GM23338 (cell line): ENCODE measurements around the gene EXOSC1.
"Not testable (repeated sequence)": the region's sequence is repeated elsewhere in the genome, so short reads cannot be mapped to it uniquely, and the experiment has no call there.

Source experiments
- EZH2 ChIP-seq: fragments of 200-600 bp; sonication (generic); IDR thresholded peaks from one replicate; pipeline ENCODE4 v1.8.0; 2017; ENCODE audit warnings: antibody characterized with exemption, mild to moderate bottlenecking, low read depth; ENCODE audit not compliant: unreplicated experiment
- JUNB ChIP-seq: IDR thresholded peaks from one replicate; pipeline ENCODE4 v1.6.1; 2016; ENCODE audit warnings: antibody characterized with exemption; ENCODE audit not compliant: unreplicated experiment
- POLR2AphosphoS5 ChIP-seq: IDR thresholded peaks from 2 replicates; pipeline ENCODE4 v1.6.1; 2016; ENCODE audit warnings: antibody characterized with exemption, low read depth
- REST ChIP-seq: IDR thresholded peaks from one replicate; pipeline ENCODE4 v1.6.1; 2018; ENCODE audit warnings: antibody characterized with exemption; ENCODE audit not compliant: unreplicated experiment
- STAT1 ChIP-seq: IDR thresholded peaks from one replicate; pipeline ENCODE4 v1.6.1; 2016; ENCODE audit warnings: antibody characterized with exemption; ENCODE audit not compliant: unreplicated experiment
- TF ChIP-seq, protein P1 (sequence below), 2 experiments: fragments of 200-600 bp in 1 of 2; sonication (generic) in 1 of 2; conservative IDR thresholded peaks; 2 replicates each; pipeline versions ENCODE4 v1.5.1 to v1.6.1; 2016 to 2017; ENCODE audit warnings: antibody characterized with exemption in 2 of 2, low read depth in 2 of 2, mild to moderate bottlenecking in 2 of 2, moderate library complexity in 1 of 2

DNA sequence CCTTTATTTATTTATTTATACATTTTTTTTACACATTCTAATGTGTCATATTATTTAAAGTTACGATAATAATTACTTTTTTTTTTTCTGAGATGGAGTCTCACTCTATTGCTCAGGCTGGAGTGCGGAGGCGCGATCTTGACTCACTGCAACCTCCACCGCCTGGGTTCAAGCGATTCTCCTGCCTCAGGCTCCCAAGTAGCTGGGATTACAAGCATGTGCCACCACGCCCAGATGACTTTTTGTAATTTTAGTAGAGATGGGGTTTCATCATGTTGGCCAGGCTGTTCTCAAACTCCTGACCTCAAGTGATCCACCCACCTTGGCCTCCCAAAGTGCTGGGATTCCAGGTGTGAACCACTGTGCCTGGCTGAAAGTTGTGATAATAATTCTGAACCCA, 39.3 kb downstream of the EXOSC1 start:
- TF ChIP-seq JUNB, REST, STAT1, EZH2, POLR2AphosphoS5: not testable (repeated sequence)
- TF ChIP-seq, protein P1, sequence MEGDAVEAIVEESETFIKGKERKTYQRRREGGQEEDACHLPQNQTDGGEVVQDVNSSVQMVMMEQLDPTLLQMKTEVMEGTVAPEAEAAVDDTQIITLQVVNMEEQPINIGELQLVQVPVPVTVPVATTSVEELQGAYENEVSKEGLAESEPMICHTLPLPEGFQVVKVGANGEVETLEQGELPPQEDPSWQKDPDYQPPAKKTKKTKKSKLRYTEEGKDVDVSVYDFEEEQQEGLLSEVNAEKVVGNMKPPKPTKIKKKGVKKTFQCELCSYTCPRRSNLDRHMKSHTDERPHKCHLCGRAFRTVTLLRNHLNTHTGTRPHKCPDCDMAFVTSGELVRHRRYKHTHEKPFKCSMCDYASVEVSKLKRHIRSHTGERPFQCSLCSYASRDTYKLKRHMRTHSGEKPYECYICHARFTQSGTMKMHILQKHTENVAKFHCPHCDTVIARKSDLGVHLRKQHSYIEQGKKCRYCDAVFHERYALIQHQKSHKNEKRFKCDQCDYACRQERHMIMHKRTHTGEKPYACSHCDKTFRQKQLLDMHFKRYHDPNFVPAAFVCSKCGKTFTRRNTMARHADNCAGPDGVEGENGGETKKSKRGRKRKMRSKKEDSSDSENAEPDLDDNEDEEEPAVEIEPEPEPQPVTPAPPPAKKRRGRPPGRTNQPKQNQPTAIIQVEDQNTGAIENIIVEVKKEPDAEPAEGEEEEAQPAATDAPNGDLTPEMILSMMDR (conservative IDR thresholded peaks at IDR 0.05; ENCODE audit: low read depth in 2 of 2): not testable (repeated sequence)
